Non-pigmented ciliary epithelial cell (primary cell): ENCODE data around the gene TENM4.
"Not testable (repeated sequence)": the region's sequence is repeated elsewhere in the genome, so short reads cannot be mapped to it uniquely, and the experiment has no call there.

Experiments
- DNase-seq: peaks from one replicate; pipeline ENCODE4 v3.0.0-alpha.2; 2010; ENCODE audit warnings: low read depth

The TENM4 gene

GRCh38 chr11:78845496-78845895 lies 595.3 kb downstream of the TENM4 start:
- no peak for DNase-seq

DNA sequence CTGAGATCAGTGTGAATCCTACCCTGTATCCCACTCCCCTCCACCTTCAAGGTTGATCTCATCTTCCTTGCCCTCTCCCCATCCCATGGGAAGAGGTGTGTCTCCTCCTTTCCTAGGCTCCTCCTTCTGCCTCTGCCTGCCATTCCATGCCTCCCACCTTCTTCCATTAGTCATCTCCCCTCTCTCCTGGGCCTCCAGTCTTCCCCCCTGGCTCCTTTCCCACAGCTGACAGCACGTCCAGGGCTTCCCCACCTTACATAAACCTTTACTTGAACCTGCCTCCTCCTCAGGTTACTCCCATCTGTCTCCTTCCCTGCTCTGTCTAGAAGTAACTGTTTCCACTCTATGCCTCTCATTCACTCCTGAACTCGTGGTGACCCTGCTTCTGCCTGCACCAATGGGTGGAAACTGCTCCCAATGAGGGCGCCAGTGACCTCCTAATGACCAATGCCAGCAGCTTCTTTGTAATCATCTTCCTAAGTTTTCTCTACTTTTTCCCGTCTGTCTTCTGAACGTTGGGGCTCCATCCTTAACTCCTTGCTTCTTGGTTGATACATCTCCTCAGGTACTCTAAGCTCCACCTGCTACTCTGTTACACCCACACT lies 599.3 kb downstream of the TENM4 start:
- DNase-seq = no peak

DNA sequence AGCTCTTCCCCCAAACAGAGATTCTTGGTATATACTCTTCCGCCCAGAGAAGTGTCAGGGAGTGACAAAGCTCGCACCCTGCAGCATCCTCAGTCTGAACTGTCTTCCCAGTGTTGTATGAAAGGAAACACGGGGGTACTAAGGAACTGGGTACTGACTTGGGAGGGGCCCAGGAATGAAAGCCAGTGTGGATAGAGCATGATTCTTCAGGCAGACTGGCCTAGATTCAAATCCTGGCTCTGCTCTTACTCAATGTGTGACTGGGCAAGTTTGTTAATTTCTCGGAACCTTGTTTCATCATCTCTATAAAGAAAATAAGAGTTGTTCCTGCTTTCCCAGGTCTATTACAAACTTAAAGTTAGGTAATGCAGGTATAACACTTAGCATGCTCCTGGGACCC lies 600.2 kb downstream of the TENM4 start:
- no peak for DNase-seq

- no peak for DNase-seq
Measured at GRCh38 chr11:78840200-78840599, 600.6 kb downstream of the TENM4 start.

GRCh38 chr11:78838417-78838816 lies 602.4 kb downstream of the TENM4 start:
- DNase-seq = no peak

DNA sequence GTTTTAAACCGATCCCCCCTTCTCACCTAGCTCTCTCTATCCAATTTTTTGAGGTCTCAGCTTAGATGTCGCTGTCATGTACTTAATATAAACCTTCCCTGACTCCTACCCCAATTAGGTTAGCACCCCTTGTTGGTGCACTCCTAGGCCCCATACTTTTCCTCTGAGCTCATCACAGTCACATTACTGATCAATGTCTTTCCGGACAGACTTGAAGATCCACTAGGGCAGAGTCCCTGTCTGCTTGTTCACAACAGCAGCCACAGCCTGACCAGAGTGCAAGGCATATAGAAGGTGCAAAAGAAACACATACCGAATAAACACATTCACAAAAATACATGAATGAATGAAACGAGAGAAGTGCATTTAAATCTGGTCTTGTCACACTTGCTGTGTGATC lies 605.2 kb downstream of the TENM4 start:
- no peak for DNase-seq

DNA sequence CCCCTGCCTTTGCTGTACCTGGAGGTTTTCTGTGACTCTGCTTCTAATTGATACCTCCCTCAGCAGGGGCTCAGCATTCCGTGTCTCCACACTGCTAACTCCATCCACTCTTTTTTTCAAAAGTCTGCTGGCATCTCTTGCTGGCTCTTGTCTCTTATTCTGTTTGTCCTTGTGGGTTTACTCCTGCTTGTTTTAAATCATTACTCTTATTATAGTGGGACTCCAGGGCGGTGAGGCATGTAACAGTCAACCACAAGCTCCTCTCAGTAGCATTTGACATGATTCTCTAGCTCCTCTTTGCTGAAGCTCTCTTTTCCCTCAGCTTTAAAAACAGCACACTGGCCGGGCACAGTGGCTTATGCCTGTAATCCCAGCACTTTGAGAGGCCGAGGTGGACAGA lies 605.9 kb downstream of the TENM4 start:
- DNase-seq = no peak

DNA sequence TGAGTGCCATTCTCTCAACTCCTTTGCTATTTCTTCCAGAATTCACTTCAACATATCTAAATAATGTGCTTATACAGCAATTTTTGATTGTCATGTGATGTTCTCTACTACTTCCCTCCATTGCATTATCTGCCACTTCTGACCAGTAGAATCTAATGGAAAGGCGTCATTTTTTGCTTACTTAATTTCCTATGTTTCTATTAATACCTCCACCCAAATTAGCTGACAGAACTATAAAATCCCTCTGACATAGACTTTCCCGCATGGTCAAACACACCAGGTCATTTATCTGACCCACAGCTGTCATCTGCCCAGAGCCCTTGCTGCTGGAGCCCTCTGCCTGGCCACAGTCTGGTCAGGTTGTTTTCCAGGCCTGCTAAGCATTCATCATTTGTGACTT lies 607.6 kb downstream of the TENM4 start:
- DNase-seq = no peak

DNA sequence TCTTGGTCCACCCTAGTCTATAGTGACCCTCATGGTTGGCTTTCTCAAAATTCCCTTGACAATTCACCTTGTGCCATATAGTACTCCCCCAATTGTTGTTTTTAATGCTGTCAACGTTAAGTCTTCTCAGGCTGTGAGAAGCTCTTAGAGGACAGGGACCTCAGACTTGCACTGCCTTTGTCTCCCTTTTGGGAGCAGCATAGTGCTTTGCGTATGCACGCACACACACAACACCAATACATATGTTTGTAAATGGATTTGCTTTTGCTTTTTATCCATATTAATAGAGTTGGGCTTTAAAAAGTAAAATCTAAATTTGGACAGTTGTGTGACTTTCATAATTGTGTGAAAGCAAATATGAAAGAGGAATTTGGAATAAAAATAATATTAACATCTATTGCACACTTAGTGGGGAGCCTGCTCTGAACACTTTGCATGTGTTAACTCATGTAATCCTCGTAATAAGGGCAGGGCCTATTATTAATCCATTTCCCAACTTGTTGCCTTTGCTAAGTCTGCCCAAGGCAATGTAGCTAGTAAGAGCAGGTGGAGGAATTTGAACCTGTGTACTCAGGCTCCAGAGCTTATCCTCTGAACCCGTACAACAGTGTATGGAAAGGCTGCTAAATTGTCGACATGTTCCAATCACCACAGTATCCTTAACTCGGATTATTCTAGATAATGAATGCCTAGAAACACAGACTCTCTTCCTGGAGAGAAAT lies 608.4 kb downstream of the TENM4 start:
- DNase-seq = no peak

DNA sequence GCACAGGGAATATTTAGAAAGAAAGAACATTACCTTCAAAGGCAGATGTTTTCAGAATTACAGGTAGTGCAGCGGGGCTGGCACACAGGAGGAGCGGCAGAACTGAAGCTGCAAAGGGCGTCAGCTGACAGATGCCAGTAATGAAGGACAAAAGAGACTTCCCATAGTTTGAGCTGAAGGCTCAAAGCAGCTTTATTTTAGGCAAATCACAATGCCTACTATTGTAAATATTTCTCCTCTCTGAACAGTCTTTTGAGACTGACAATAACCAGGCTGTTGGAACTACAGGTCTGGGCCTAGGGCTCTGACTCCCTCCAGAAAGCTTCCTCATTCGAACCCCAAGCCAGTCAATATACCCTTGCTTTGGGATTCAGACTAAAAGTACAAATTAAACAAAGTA lies 609.3 kb downstream of the TENM4 start:
- DNase-seq = no peak

DNA sequence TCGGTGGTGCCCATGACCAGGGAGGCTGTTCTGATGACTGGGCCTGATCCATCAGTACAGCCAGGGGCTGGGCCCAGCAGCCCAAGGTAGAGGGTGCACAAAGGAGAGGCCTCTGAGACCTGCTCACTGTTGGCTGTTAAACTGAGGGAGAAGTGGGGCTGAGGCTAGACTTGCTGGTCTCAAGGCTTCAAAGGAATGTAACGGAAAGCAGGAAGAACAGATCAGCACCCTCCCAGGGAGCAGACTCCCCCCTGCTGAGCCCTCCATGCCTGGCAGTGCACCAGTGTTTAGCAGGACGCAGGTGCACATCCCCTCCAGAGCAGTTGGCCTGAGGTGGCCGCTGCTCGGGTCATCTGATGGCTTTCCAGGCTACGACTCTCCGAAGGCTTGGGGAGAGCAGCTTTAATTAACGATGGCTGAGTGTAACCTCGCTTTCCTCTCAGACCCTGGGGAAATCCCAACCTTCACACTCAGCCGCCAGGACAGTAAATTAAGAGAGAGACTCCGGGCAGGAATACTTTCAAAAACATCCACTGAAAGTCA lies 610.5 kb downstream of the TENM4 start:
- DNase-seq = no peak

- no peak for DNase-seq
Measured at GRCh38 chr11:78829146-78829545, 611.7 kb downstream of the TENM4 start.

DNA sequence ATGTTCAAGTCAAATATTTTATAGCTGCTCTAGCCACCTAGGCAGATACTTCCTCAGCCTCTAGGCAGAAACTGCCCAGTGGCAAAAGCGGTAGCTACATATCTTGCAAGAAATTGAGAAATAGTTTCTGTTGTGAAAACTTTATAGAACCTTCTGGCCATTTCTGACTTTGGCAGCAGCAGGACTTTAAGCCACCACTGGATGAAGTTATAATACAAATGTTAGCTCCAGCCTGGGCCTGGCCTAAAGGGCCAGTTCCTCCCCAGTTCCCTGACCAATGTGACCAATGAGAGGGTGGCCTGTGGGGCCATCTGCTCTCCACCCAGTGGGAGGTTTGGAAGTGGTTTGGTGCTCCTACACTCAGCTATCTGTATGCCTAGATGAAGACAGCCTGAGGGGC lies 612.2 kb downstream of the TENM4 start:
- DNase-seq = no peak

DNA sequence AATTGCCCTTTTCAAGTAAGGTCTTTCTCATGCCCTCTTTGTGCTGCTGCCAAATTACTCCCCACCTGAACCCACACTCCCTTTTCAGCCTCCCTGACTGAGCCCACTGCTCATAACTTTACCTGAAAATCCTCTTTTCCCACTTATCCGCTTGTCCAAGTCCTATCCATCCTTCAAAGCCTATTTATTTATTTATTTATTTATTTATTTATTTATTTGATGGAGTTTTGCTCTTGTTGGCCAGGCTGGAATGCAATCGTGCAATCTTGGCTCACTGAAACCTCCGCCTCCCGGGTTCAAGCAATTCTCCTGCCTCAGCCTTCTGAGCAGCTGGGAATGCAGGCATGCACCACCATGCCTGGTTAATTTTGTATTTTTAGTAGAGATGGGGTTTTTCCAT lies 613.5 kb downstream of the TENM4 start:
- not testable (repeated sequence) for DNase-seq

DNA sequence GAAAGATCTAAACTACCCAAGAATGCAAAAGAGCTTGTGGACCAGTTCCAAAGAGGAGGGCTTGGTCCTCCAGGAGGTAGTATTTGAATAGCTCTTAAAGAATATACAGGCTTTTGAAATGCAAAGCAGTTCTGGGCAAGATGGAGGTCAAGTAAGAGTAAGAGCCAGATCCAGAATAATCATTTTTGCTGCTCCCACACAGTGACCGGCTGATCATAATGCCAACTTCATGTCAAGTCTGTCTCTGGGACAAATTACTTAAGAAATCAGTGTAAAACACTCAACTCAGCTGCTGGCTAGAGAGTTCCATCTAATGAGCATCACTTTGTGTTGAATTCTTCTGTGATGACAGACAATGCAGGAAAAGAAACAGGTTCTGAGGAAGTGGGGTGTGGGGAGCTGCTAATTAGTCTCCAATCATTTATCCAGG lies 615.2 kb downstream of the TENM4 start:
- no peak for DNase-seq

DNA sequence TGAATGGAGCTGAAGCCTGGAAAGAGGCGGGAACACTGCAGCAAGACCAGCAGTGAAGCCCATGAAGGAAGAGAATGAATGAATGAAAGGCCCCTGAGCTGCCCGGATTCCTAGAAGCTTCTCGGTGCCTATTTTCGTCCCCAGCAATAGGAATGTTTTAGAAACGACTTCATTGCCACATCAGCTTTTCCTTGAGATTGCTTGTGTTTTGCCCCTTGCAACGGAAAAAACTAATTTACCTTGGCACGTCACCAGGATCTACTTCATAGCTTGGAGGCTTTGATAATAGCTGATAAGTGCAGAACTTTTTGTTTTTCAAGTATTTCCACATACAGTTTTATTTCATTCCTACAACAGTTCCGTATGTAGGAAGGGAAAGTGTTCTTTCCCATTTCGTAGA lies 617.2 kb downstream of the TENM4 start:
- no peak for DNase-seq

GRCh38 chr11:78822931-78823423 lies 617.9 kb downstream of the TENM4 start:
- no peak for DNase-seq

GRCh38 chr11:78821371-78822306 lies 619.2 kb downstream of the TENM4 start:
- DNase-seq = no peak

- no peak for DNase-seq
Measured at GRCh38 chr11:78820741-78821140, 620.1 kb downstream of the TENM4 start.

GRCh38 chr11:78818201-78818600 lies 622.6 kb downstream of the TENM4 start:
- DNase-seq = no peak

GRCh38 chr11:78815831-78816230 lies 625.0 kb downstream of the TENM4 start:
- no peak for DNase-seq

GRCh38 chr11:78812513-78813293 lies 628.1 kb downstream of the TENM4 start:
- no peak for DNase-seq
